Activated T-helper 17 cell treated with anti-CD3 and anti-CD28 coated beads, Interleukin-2, amount 50 U/mL, for 72 hours (primary cell): ENCODE measurements around the gene ZNF672. TPM values are rescaled to one million over a fixed set of nuclear protein-coding genes. Genes with fewer than 3 reads are reported as not detected.

ENCODE experiments used
- ATAC-seq: fragments of 150-1000 bp; cut with Tn5 transposase; replicated peaks from 2 replicates; pipeline ENCODE4 v1.10.0; 2021; ENCODE audit warnings: mild to moderate bottlenecking, moderate library complexity
- H3K27ac Mint-ChIP-seq: one replicate; pipeline ENCODE4 v1.8.0; 2022; ENCODE audit warnings: mixed read lengths
- H3K27me3 Mint-ChIP-seq: one replicate; pipeline ENCODE4 v1.8.0; 2022; ENCODE audit warnings: mixed read lengths
- H3K36me3 Mint-ChIP-seq: one replicate; pipeline ENCODE4 v1.8.0; 2022; ENCODE audit warnings: low read depth, mild to moderate bottlenecking, mixed read lengths
- H3K4me1 Mint-ChIP-seq: one replicate; pipeline ENCODE4 v1.8.0; 2022; ENCODE audit warnings: mixed read lengths
- H3K4me3 Mint-ChIP-seq: one replicate; pipeline ENCODE4 v1.8.0; 2022; ENCODE audit warnings: mild to moderate bottlenecking, mixed read lengths
- H3K9me3 Mint-ChIP-seq: one replicate; pipeline ENCODE4 v1.8.0; 2022; ENCODE audit warnings: mixed read lengths
- total RNA-seq, 2 donors: library from RNA; stranded (reverse); gene quantifications; one replicate each; pipeline ENCODE4 v1.2.3, GENCODE V29; 2022

The ZNF672 gene
- total RNA-seq, 2 donors from 2014 or later: 36.1 to 38.8 TPM

DNA sequence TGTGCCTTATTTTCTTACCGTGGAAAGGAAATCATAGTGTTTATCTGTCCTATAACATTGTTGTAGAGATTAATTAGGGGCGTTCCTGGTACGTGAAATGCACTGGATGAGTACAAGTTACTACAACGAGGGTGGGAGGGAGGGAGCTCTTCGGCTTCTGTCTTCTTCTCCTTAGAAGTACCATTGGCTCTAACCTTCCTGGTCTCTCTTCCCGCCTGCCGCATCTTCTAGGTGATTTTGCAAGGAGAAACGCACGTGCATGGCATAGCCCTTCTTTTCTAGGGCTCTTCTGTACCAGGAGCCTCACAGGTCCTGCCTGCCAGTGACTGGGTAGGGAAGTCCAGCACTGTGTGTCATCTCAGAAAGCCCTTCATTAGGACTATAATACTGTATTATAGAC lies 29.1 kb upstream of the ZNF672 start:
- H3K4me3 Mint-ChIP-seq: no peak overlapping the region
- H3K36me3 Mint-ChIP-seq: peaks cover 24% of the 10 kb centered on the region
- H3K27ac Mint-ChIP-seq: no peak overlapping the region
- H3K27me3 Mint-ChIP-seq: peaks cover under 1% of the 10 kb centered on the region
- no peaks in the 10 kb centered on the region for H3K9me3 Mint-ChIP-seq
- peaks cover 7% of the 10 kb centered on the region for H3K4me1 Mint-ChIP-seq
- ATAC-seq: no peak

DNA sequence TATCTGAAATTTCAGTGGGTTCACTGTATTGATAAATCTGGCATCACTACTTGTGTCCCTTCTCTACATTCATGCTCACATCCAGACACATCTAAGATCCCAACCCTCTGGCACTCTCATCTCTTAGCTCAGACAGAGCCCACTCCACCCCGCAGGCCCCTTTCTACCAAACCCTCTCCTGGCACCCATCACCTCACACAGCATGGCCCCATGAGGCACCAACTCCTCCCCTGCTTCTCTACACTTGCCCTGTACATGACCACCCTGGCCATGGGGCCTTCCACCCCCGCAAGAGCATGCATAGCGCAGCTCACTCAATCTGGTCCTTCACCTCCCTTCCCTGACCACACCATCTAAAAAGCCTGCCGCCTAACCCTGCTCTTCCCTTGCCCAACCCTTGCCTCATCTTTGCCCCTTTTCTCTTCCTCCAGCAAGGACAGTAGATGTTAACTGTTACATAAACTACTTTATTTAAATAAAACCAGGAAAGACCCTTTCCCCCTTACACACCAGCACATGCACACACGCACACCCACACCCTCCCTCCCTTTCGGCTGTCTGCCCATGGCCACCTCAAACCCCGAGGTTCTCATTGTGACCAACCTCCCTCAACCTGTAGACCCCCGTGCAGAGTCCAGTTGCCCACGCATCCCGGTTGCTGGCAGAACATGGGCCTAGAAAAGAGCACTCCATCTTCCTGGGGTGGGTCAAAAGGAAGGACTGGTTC lies 27.9 kb upstream of the ZNF672 start:
- ATAC-seq: no peak
- Mint-ChIP-seq H3K4me1 (peaks cover 6% of the 10 kb centered on the region), H3K36me3 (peaks cover 37% of the 10 kb centered on the region), H3K9me3 (no peaks in the 10 kb centered on the region), H3K4me3 (no peak overlapping the region), H3K27ac (peak overlapping the region; percentile 37), H3K27me3 (no peaks in the 10 kb centered on the region)

DNA sequence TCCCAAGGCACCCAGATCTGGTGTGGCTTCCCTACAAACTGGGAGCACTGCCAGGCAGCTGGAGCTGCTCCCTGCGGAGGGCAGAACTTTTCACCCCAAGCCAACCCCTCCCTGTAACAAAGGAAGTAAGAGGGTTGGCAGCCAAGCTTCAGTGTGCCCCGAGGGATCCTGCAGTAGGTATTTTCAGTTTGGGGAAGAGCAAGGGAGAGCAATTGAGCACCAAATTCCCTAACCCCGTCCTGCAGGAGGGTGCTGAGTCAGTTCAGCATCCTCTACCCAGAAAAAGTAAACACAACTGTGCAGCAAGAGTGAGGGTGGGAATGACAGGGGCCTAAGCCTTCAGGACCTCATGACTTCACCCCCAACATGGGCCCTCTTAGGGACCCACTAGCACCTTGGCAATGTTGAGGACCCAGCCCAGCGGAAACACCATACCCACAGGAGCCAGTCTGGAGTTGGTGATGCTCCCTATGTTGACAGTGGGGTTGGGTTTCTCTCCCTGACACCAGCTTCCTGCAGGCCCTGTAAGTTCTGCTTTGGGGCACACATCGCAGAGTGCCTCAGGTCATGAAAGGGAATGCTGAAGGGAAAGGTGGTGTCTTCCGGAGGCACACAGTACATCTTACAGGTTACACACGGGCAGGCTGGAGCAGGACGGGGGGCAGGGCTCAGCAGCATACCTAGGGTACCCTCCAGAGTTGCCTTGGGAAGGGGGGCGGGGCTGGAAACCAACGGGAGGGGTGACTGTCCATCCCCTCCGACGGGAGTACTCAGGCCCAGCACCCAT lies 27.1 kb upstream of the ZNF672 start:
- H3K36me3 Mint-ChIP-seq: peaks cover 44% of the 10 kb centered on the region
- H3K4me3 Mint-ChIP-seq: no peak overlapping the region
- no peaks in the 10 kb centered on the region for H3K27me3 Mint-ChIP-seq
- ATAC-seq: no peak
- no peak overlapping the region for H3K27ac Mint-ChIP-seq
- H3K9me3 Mint-ChIP-seq: no peaks in the 10 kb centered on the region
- H3K4me1 Mint-ChIP-seq: no peaks in the 10 kb centered on the region

DNA sequence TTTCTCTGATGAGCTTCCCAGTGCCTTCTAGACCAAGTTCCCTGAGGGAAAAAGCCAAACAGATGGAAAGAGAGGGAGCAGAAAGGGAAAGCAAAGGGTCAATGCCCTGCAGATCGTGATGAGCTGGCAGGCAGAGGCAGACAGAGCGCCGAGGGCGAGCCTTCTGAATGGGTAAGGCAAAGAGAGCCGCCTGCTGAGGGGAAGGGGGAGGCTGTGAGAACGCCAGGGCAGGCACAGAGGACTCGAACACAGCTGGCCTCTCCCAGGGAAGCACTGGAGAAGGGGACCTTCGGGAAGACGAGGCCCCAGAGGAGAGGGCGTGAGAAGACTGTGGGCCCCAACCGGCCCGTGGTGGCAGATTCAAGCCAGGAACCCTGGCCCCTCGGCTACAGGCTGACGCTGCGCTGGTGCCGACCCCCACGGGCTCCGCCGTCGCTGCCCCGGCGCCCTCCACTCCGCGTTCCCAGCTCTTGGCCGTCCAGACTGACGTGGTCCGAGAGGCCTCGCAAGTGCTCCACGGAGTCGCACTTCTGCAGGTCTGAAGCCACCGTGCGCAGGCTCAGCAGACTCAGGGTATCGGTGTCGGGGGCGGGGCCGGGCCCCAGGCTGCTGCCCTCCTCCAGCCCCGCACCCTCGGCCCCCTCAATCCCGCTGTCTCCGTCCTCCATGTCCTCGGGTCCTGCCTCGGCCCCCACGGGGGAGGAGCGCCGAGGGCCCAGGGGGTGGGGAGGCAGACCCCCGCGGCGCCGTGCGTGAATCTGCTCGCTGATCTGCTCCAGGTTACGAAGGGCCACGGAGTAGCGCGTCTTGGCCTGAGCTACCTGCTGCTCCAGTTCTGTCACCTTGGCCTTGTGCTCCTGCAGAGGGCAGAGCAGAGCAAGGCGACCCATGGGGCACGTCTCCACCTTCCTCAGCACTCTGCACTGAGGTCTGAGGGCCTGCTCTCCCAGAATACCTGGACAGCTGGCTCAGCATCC lies 26.2 kb upstream of the ZNF672 start:
- no peak overlapping the region for H3K27ac Mint-ChIP-seq
- no peak overlapping the region for H3K4me3 Mint-ChIP-seq
- H3K36me3 Mint-ChIP-seq: peaks cover 53% of the 10 kb centered on the region
- peaks cover 4% of the 10 kb centered on the region for H3K4me1 Mint-ChIP-seq
- H3K27me3 Mint-ChIP-seq: no peaks in the 10 kb centered on the region
- no peak for ATAC-seq
- H3K9me3 Mint-ChIP-seq: no peaks in the 10 kb centered on the region

DNA sequence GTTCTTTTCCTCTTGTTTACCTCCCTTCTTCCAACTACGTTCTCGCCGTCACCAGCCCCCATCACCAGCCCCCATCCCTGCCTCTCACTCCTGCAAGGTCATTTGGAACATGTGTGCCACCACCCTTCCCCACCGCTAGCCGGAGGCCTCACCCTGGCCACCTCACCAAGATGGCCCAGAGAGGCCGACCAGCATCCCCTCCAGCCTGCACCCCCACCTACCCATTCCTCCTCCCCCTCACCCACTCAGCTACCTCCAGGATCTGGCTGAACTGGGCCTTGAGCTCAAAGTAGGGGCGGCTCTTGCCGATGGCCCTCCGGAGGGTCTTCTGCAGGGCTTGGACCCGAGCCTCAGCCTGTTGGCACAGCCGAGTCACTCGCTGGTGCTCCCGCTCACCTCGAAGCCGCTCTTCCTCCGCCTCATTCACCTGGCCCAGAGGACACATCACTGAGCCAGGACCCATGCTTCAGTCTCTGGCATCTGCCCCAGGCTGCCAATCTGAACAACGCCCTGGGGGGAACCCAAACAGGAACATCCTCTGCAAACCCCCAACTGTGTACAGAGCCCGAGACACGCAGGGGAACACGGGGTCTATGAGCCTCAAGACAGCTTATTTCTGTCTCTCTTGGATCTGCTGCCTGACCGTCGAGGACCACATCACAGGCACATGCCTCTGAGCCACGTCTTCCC lies 25.1 kb upstream of the ZNF672 start:
- no peaks in the 10 kb centered on the region for H3K9me3 Mint-ChIP-seq
- H3K27ac Mint-ChIP-seq: no peak overlapping the region
- H3K4me3 Mint-ChIP-seq: no peak overlapping the region
- H3K36me3 Mint-ChIP-seq: peaks cover 55% of the 10 kb centered on the region
- ATAC-seq: no peak
- H3K4me1 Mint-ChIP-seq: peaks cover 10% of the 10 kb centered on the region
- no peaks in the 10 kb centered on the region for H3K27me3 Mint-ChIP-seq

DNA sequence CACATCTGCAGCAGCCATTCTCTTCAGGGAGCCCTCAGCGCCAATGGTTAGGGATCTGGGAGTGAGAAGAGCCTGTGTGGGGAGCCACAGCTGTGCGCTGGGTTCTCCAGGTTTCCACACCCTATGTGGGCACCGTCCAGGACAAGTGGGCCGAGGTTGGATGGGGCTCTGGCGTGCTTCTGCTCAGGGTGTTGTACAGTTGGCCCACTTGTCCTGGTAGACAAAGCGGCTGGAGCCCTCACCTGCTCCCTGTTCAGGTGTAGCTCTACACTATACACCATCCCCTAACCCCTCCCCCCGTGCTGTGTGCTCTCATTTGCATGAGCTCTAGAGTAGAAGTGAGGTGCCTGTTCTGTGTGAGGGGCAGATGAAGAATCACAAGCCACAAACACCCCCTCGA lies 24.5 kb upstream of the ZNF672 start:
- peaks cover 55% of the 10 kb centered on the region for H3K36me3 Mint-ChIP-seq

DNA sequence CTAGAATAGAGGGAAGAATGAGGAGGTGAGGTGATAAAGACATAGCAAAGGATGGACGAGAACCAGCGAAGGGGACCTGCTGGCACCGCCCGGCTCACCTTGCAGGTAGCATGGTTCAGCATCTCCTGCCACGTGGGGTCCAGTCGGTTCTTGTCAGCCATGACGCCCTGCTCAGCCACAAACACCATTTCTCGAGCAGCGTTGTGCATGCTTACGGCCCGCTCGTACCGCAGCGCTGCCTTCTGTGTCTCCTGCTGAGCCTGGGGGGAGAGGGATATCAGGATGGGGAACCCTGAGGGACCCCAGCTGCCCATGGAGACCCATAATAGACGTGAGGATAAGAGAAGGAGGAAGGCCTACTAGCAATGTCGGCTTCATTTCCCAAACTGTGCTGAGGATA lies 23.7 kb upstream of the ZNF672 start:
- no peak for ATAC-seq
- no peaks in the 10 kb centered on the region for H3K9me3 Mint-ChIP-seq
- peaks cover 63% of the 10 kb centered on the region for H3K36me3 Mint-ChIP-seq
- no peak overlapping the region for H3K27ac Mint-ChIP-seq
- H3K27me3 Mint-ChIP-seq: no peaks in the 10 kb centered on the region
- peaks cover 20% of the 10 kb centered on the region for H3K4me1 Mint-ChIP-seq
- H3K4me3 Mint-ChIP-seq: no peak overlapping the region

More for the DNA sequence above, 24.5 kb upstream of the ZNF672 start:
- Mint-ChIP-seq H3K27ac (no peak overlapping the region), H3K4me1 (peaks cover 15% of the 10 kb centered on the region), H3K4me3 (no peak overlapping the region), H3K27me3 (no peaks in the 10 kb centered on the region), H3K9me3 (no peaks in the 10 kb centered on the region)
- no peak for ATAC-seq

DNA sequence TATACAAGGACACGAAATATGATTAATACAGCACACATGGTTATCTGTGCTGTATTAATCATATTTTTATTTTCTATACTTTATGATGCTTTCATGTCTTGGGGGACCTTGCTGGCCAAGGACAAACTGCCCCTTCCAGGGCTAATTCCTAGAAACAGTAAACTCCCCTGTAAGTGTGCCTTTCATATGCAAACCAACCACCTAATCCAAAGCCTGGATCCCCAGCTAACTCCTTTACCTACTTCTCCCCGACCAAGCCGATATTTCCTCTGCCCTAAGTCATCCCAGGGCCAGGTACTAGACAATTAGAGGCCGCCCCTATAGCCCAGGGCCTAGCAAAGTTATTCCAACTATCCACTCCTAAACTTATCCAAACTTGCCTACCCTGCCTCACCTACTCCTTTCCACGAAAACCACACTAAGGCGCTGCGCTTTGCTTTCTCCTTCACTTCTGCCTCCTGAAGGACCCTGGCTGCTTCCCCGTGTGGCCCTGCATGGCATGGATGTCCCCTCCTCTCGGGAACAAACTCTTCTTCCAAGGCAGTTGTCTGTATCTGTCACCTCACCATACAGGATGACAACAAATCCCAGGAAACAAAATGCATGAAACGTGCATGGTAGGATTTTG lies 22.5 kb upstream of the ZNF672 start:
- no peaks in the 10 kb centered on the region for H3K27me3 Mint-ChIP-seq
- peaks cover 20% of the 10 kb centered on the region for H3K4me1 Mint-ChIP-seq
- no peak for ATAC-seq
- H3K4me3 Mint-ChIP-seq: no peak overlapping the region
- peaks cover 72% of the 10 kb centered on the region for H3K36me3 Mint-ChIP-seq
- H3K27ac Mint-ChIP-seq: peak overlapping the region; percentile 72
- no peaks in the 10 kb centered on the region for H3K9me3 Mint-ChIP-seq

DNA sequence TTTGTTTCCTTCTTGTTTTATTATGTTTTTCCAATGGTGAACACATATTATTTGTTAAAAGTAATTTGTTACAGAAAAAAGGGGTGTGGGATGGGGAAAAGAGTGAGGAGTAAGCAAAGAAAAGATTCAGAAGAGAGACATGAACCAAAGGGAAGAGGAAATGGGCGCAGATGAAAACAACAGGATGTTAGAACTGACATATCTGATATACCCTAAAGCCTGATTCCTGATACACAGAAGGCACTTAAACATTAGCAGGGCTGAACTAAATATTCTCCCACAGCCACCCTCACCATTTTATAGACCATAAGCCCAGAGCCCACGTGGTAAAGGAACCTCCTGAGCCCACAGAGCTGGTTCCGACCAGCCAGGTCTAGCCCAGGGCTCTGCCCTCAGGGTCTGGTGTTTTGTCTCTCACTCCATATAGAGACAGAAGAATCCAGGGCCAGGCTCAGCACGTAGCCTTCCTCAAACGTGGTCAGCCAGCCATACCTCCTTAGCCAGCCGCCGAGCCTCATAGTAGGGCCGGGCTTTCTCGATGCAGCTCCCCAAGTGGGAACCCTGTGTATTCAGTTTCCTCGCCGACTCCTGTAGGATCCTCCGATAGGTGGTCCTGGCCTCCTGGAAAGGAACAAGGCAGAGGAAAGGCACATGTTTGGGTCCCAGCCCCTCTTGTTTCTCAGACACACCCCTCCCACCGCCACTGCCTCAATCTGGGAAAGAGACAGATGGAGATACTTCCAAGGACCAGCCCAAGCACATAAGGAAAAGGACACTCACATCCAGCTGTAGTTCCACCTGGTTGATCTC lies 21.8 kb upstream of the ZNF672 start:
- no peak for ATAC-seq
- Mint-ChIP-seq H3K9me3 (no peaks in the 10 kb centered on the region), H3K36me3 (peaks cover 77% of the 10 kb centered on the region), H3K27ac (peak overlapping the region; percentile 72), H3K4me1 (peaks cover 23% of the 10 kb centered on the region), H3K4me3 (no peak overlapping the region), H3K27me3 (no peaks in the 10 kb centered on the region)

DNA sequence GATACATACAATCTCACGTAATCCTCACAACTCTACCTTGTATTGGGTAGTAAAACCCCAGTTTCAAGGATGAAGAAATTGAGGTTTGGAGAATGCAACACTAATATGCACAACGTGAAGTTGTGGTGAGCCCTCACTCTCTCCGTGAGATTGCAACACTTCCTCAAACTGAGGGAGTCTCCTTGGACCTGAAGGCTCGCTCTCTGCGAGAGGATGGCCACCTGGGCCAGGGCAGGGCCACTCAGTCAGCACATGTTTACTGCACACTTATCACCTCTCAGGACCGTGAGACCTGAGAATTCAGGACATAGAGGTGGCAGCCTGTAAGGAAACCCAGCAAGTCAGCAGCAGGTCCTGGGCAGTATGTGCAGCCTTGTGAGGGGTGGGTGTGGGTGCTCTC lies 21.0 kb upstream of the ZNF672 start:
- H3K4me1 Mint-ChIP-seq: peaks cover 27% of the 10 kb centered on the region
- H3K9me3 Mint-ChIP-seq: no peaks in the 10 kb centered on the region
- no peaks in the 10 kb centered on the region for H3K27me3 Mint-ChIP-seq
- H3K4me3 Mint-ChIP-seq: no peak overlapping the region
- ATAC-seq: no peak
- H3K36me3 Mint-ChIP-seq: peaks cover 81% of the 10 kb centered on the region
- H3K27ac Mint-ChIP-seq: peak overlapping the region; percentile 72

DNA sequence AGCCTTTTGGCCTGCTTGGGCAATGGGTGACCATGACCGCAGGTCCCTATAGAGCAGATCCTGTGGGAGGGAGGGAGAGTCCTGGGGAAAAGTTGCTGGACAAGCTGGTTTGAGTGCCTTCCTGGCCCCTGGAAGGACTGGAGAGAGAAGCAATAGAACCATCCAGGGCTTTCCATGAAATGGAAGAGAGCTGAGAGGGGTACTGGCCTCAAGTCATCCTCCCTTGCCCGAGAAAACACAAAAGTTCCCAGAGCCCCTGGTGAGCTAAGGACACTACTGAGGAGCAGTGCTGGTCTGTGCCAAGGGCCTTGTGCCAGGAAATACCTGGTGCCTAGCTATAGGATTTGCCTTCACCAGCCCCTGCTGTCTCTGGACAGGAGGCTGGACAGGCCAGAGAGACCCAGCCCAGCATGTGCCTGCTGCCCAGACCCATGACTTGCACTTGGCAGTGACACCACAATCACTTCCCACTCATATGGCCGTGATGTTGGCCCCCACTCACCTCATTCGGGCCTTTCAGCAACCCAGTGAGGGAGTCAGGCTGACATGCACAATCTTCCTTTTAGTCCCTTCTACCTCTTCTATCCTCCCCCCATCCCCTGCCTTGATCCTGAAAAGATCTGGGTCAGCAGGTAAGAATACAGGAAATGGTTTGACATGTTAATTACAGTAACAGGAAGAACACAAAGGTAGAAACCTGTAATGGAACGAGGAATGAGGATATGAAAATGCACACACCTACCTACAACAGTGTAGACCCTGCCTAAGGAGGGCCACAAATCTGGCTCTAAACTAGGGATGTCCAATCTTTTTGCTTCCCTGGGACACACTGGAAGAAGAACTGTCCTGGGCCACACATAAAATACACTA lies 19.3 kb upstream of the ZNF672 start:
- no peaks in the 10 kb centered on the region for H3K9me3 Mint-ChIP-seq
- H3K27ac Mint-ChIP-seq: peak overlapping the region; percentile 72
- peak; percentile 42 for ATAC-seq
- peak overlapping the region; percentile 61 for H3K4me3 Mint-ChIP-seq
- peaks cover 82% of the 10 kb centered on the region for H3K36me3 Mint-ChIP-seq
- peaks cover 34% of the 10 kb centered on the region for H3K4me1 Mint-ChIP-seq
- H3K27me3 Mint-ChIP-seq: no peaks in the 10 kb centered on the region

DNA sequence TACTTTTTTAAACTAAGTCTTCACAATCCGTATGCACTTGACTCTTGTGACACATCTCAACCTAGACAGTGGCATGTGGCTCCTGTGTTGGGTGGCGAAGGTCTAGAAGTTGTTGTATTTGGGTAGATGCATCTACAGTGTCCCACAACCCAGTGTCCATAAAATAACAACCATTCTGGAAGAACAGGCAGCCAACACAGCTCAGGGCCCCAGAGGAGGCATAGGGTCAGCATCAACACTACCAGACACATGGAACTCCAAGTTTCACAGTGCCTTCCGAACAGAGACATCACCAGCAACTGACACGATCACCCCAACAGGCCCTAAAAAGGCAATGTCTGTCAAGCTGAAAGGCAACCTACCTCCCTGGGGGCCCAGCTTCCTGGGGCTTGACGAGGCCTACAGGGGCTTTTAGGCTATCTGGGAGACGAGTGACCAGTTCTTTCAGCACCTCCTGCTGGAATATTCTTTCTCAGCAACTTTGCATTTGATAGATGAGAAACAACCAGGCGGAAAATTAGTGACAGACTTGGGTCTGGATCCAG lies 17.9 kb upstream of the ZNF672 start:
- ATAC-seq: no peak
- Mint-ChIP-seq H3K9me3 (no peaks in the 10 kb centered on the region), H3K4me1 (peaks cover 46% of the 10 kb centered on the region), H3K4me3 (no peak overlapping the region), H3K27ac (peak overlapping the region; percentile 38), H3K27me3 (no peaks in the 10 kb centered on the region), H3K36me3 (peaks cover 80% of the 10 kb centered on the region)
